GM12878 (cell line): ENCODE measurements around the gene SPINK14. TPM values are rescaled to one million over a fixed set of nuclear protein-coding genes. Genes with fewer than 3 reads are reported as not detected.

Experiments used
- ATAC-seq: fragments of 200-7000 bp; cut with Tn5 transposase; 3 replicates; pipeline ENCODE4 v1.9.1; 2020; ENCODE audit warnings: mild to moderate bottlenecking, moderate library complexity
- BruUV-seq: library from RNA; stranded (reverse); fragments of 400-500 nt; replicated peaks from 2 replicates; lab custom pipeline; 2021; lab: Mats Ljungman, UMichigan
- CTCF ChIA-PET: fragments of 300-600 bp; sonication (Branson Sonifier 250); formaldehyde crosslinking; extraction: SDS; loops from one replicate; lab custom pipeline; 2021; ENCODE audit warnings: inconsistent platforms; lab: Yijun Ruan, JAX
- POLR2A ChIA-PET: fragments of 350-600 bp; formaldehyde crosslinking; extraction: SDS; loops from one replicate; lab custom pipeline; 2021; ENCODE audit warnings: inconsistent platforms; lab: Charles Lee
- RAD21 ChIA-PET: fragments of 300-600 bp; sonication (Branson Sonifier 250); formaldehyde crosslinking; loops from one replicate; lab custom pipeline; 2023; ENCODE audit warnings: antibody characterized with exemption; ENCODE audit not compliant: unreplicated experiment; lab: Charles Lee
- SMC1A ChIA-PET: fragments of 300-600 bp; sonication (Branson Sonifier 250); formaldehyde crosslinking; loops from one replicate; lab custom pipeline; 2023; ENCODE audit not compliant: unreplicated experiment, uncharacterized antibody; lab: Charles Lee
- DNase-seq: peaks from one replicate; pipeline ENCODE4 v3.0.0-alpha.2; 2011; ENCODE audit warnings: low read depth, low spot score
- FAIRE-seq: peaks from 3 replicates; lab custom pipeline; 2011; peaks lifted over from hg19 to GRCh38; lab: Jason Lieb, UNC
- H2AFZ ChIP-seq: 2 replicates; pipeline ENCODE4 v1.6.0; 2011; ENCODE audit warnings: low read depth, low read length, control low read depth; ENCODE audit not compliant: control insufficient read depth
- H3K27ac ChIP-seq: 2 replicates; pipeline ENCODE4 v1.5.1; 2011; ENCODE audit warnings: control low read depth; ENCODE audit not compliant: control insufficient read depth, insufficient read depth
- H3K27me3 ChIP-seq, 2 experiments: replicated peaks in 1 of 2; 2 replicates each; pipeline versions ENCODE4 v1.6.0 to v1.6.1; 2011; ENCODE audit warnings: low read length in 1 of 2; ENCODE audit not compliant: control insufficient read depth in 2 of 2, insufficient read depth in 2 of 2
- H3K36me3 ChIP-seq, 2 experiments: 2 replicates each; pipeline ENCODE4 v1.5.1; 2011; ENCODE audit warnings: low read length in 1 of 2; ENCODE audit not compliant: control insufficient read depth in 2 of 2, insufficient read depth in 2 of 2
- H3K4me1 ChIP-seq: 2 replicates; pipeline ENCODE4 v1.6.1; 2011; ENCODE audit warnings: mild to moderate bottlenecking, low read length, moderate library complexity, mixed read lengths; ENCODE audit not compliant: control insufficient read depth, insufficient read depth
- H3K4me2 ChIP-seq: 2 replicates; pipeline ENCODE4 v1.6.0; 2011; ENCODE audit warnings: control low read depth; ENCODE audit not compliant: control insufficient read depth, insufficient read depth
- H3K4me3 ChIP-seq: fragments of 200-600 bp; sonication (generic); 2 replicates; pipeline ENCODE4 v1.5.1; 2016
- H3K79me2 ChIP-seq: 2 replicates; pipeline ENCODE4 v1.6.0; 2011; ENCODE audit warnings: low read length; ENCODE audit not compliant: control insufficient read depth, insufficient read depth
- H3K9ac ChIP-seq: 2 replicates; pipeline ENCODE4 v1.8.0; 2011; ENCODE audit warnings: low read length, control low read depth, mixed read lengths; ENCODE audit not compliant: control insufficient read depth, insufficient read depth
- H3K9me3 ChIP-seq: replicated peaks from 3 replicates; pipeline ENCODE4 v1.5.1; 2011; ENCODE audit warnings: mild to moderate bottlenecking, low read length; ENCODE audit not compliant: control insufficient read depth, insufficient read depth
- H4K20me1 ChIP-seq: 2 replicates; pipeline ENCODE4 v1.6.0; 2011; ENCODE audit not compliant: control insufficient read depth, insufficient read depth
- FOXM1 ChIP-seq: IDR thresholded peaks from 2 replicates; pipeline ENCODE4 v1.6.1; 2012; ENCODE audit warnings: low read depth, mild to moderate bottlenecking, inconsistent platforms, low read length, moderate library complexity
- GATAD2B ChIP-seq: fragments of 450-650 bp; conservative IDR thresholded peaks from 2 replicates; pipeline ENCODE4 v1.6.1; 2017; ENCODE audit warnings: low read depth, mild to moderate bottlenecking, moderate library complexity
- HDAC2 ChIP-seq: fragments of 200-600 bp; sonication (generic); IDR thresholded peaks from 2 replicates; pipeline ENCODE4 v1.6.1; 2017
- IKZF1 ChIP-seq: fragments of 450-650 bp; conservative IDR thresholded peaks from 2 replicates; pipeline ENCODE4 v1.6.1; 2017; ENCODE audit warnings: antibody characterized with exemption, mild to moderate bottlenecking
- IRF4 ChIP-seq: IDR thresholded peaks from 2 replicates; pipeline ENCODE4 v1.6.1; 2011; ENCODE audit warnings: low read depth, low read length
- JUND ChIP-seq: IDR thresholded peaks from 2 replicates; pipeline ENCODE4 v1.6.1; 2012; ENCODE audit warnings: low read depth, mild to moderate bottlenecking, low read length, improper control_type of control experiment, moderate library complexity
- NFYB ChIP-seq: IDR thresholded peaks from 2 replicates; pipeline ENCODE4 v1.6.1; 2011; ENCODE audit warnings: low read depth, mild to moderate bottlenecking, low read length, improper control_type of control experiment, moderate library complexity; ENCODE audit not compliant: insufficient read depth
- SREBF1 ChIP-seq: IDR thresholded peaks from 2 replicates; pipeline ENCODE4 v1.6.1; 2012; ENCODE audit warnings: mild to moderate bottlenecking, low read length
- TARDBP ChIP-seq: IDR thresholded peaks from 2 replicates; pipeline ENCODE4 v1.6.1; 2016; ENCODE audit warnings: borderline replicate concordance
- ZNF274 ChIP-seq: IDR thresholded peaks from one replicate; pipeline ENCODE4 v1.8.0; 2011; ENCODE audit not compliant: insufficient read length, insufficient read depth
- WGBS: methylation state at CpG from one replicate; pipeline ENCODE4 v1.1.6; 2016; ENCODE audit warnings: low lambda C conversion rate; ENCODE audit not compliant: insufficient replicate concordance, insufficient coverage; ENCODE audit errors: missing lambda C conversion rate; 5-methylcytosine and 5-hydroxymethylcytosine counted together
- in situ Hi-C: fragments of 300-500 bp; cut with MboI; formaldehyde crosslinking; loops from 9 replicates; pipeline ENCODE4 v1.14.3; 2018; ENCODE audit warnings: mixed read lengths
- intact Hi-C: fragments of 100-400 bp; cut with micrococcal nuclease; formaldehyde crosslinking; loops from one replicate; pipeline ENCODE4 v1.14.2; 2022; ENCODE audit not compliant: unreplicated experiment
- polyA plus RNA-seq, 11 experiments: library from polyadenylated mRNA; depleted of rRNA in 4 of 11; unstranded in 6 of 11; stranded (reverse) in 5 of 11; fragments of >200 nt; fragmentation: Nextera tagmentation in 4 of 11; fragmentation: Illumina TruSeq in 1 of 11; extraction: Ambion mirVana in 4 of 11; extraction: Trizol in 1 of 11; gene quantifications; 1 replicate in 1 of 11; 2 replicates in 10 of 11; pipeline versions ENCODE4 v1.2.1 to v1.2.3, GENCODE V29; 2011 to 2016; ENCODE audit warnings: inconsistent platforms in 2 of 11, missing spikeins in 2 of 11, low read depth in 1 of 11
- total RNA-seq, 4 experiments: library from RNA; depleted of rRNA in 3 of 4; stranded (reverse); fragments of >200 nt in 3 of 4; fragmentation: Illumina TruSeq in 1 of 4; extraction: Trizol in 1 of 4; gene quantifications; 2 replicates each; pipeline versions ENCODE4 v1.2.1 to v1.2.3, GENCODE V29; 2013 to 2021
- TF ChIP-seq, protein P1 (sequence below): IDR thresholded peaks from 2 replicates; pipeline ENCODE4 v1.6.1; 2012; ENCODE audit warnings: low read depth, low read length, improper control_type of control experiment
- TF ChIP-seq, protein P2 (sequence below): fragments of 450-650 bp; IDR thresholded peaks from 2 replicates; pipeline ENCODE4 v1.6.1; 2017; ENCODE audit warnings: antibody characterized with exemption, mild to moderate bottlenecking, moderate library complexity
- TF ChIP-seq, protein P3 (sequence below): fragments of 450-650 bp; IDR thresholded peaks from 2 replicates; pipeline ENCODE4 v1.6.1; 2017; ENCODE audit warnings: mild to moderate bottlenecking, moderate library complexity
- TF ChIP-seq, protein P4 (sequence below): fragments of 450-650 bp; IDR thresholded peaks from 2 replicates; pipeline ENCODE4 v1.6.1; 2014; ENCODE audit warnings: mild to moderate bottlenecking

SPINK14 gene
- total and polyA plus RNA-seq, 10 of the 15 experiments (the other 5 are each of a cell fraction or from before 2014, with no cell fraction given), result not detected

DNA sequence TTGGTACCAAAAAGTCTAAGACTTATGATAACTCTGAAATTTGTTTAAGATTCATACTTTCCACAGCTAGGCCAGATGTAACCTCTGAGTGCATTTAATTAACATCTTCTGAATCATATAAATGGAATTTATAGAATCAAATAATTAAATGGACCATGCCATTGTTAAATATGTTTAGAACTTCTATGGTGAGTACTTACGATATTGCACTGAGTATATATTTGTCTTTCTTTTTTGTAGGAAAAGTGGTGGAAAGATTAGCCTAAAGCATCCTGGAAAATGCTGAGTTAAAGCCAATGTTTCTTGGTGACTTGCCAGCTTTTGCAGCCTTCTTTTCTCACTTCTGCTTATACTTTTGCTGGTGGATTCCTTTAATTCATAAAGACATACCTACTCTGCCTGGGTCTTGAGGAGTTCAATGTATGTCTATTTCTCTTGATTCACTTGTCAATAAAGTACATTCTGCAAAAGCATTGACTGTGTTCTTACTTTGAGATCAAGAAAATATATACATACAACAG lies 46.4 kb downstream of the SPINK14 start:
- Histone ChIP-seq H3K36me3 (no peaks in the 10 kb centered on the region), H3K27ac (no peak overlapping the region), H4K20me1 (no peaks in the 10 kb centered on the region), H3K79me2 (no peaks in the 10 kb centered on the region), H2AFZ (no peak overlapping the region), H3K4me2 (no peak overlapping the region), H3K9me3 (no peaks in the 10 kb centered on the region), H3K27me3 (no peaks in the 10 kb centered on the region), H3K4me1 (no peaks in the 10 kb centered on the region), H3K9ac (no peak overlapping the region), H3K4me3 (no peak overlapping the region)
- DNase-seq, result no peak
- in situ Hi-C loops, result no loop called here
- ChIA-PET SMC1A (no interaction called here), RAD21 (no interaction called here), POLR2A (no interaction called here), CTCF (interaction anchor here (0.6 kb wide), 1 partner anchor 528 kb away, joined by 3 read pairs; no protein-coding TSS in a partner anchor)
- intact Hi-C loops, result no loop called here
- no peak for ATAC-seq
- no peak for FAIRE-seq
- 88% methylated on average over 1 of the region's 1 CpG for WGBS
- no TSS peak for BruUV-seq
- TF ChIP-seq HDAC2 (no peak), IKZF1 (no peak), TARDBP (no peak), SREBF1 (no peak), FOXM1 (no peak), GATAD2B (no peak), JUND (no peak), NFYB (no peak), IRF4 (no peak), ZNF274 (no peak)
- TF ChIP-seq, protein P1, sequence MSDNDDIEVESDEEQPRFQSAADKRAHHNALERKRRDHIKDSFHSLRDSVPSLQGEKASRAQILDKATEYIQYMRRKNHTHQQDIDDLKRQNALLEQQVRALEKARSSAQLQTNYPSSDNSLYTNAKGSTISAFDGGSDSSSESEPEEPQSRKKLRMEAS, result no peak
- TF ChIP-seq, protein P2, sequence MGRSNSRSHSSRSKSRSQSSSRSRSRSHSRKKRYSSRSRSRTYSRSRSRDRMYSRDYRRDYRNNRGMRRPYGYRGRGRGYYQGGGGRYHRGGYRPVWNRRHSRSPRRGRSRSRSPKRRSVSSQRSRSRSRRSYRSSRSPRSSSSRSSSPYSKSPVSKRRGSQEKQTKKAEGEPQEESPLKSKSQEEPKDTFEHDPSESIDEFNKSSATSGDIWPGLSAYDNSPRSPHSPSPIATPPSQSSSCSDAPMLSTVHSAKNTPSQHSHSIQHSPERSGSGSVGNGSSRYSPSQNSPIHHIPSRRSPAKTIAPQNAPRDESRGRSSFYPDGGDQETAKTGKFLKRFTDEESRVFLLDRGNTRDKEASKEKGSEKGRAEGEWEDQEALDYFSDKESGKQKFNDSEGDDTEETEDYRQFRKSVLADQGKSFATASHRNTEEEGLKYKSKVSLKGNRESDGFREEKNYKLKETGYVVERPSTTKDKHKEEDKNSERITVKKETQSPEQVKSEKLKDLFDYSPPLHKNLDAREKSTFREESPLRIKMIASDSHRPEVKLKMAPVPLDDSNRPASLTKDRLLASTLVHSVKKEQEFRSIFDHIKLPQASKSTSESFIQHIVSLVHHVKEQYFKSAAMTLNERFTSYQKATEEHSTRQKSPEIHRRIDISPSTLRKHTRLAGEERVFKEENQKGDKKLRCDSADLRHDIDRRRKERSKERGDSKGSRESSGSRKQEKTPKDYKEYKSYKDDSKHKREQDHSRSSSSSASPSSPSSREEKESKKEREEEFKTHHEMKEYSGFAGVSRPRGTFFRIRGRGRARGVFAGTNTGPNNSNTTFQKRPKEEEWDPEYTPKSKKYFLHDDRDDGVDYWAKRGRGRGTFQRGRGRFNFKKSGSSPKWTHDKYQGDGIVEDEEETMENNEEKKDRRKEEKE, result no peak
- TF ChIP-seq, protein P3, sequence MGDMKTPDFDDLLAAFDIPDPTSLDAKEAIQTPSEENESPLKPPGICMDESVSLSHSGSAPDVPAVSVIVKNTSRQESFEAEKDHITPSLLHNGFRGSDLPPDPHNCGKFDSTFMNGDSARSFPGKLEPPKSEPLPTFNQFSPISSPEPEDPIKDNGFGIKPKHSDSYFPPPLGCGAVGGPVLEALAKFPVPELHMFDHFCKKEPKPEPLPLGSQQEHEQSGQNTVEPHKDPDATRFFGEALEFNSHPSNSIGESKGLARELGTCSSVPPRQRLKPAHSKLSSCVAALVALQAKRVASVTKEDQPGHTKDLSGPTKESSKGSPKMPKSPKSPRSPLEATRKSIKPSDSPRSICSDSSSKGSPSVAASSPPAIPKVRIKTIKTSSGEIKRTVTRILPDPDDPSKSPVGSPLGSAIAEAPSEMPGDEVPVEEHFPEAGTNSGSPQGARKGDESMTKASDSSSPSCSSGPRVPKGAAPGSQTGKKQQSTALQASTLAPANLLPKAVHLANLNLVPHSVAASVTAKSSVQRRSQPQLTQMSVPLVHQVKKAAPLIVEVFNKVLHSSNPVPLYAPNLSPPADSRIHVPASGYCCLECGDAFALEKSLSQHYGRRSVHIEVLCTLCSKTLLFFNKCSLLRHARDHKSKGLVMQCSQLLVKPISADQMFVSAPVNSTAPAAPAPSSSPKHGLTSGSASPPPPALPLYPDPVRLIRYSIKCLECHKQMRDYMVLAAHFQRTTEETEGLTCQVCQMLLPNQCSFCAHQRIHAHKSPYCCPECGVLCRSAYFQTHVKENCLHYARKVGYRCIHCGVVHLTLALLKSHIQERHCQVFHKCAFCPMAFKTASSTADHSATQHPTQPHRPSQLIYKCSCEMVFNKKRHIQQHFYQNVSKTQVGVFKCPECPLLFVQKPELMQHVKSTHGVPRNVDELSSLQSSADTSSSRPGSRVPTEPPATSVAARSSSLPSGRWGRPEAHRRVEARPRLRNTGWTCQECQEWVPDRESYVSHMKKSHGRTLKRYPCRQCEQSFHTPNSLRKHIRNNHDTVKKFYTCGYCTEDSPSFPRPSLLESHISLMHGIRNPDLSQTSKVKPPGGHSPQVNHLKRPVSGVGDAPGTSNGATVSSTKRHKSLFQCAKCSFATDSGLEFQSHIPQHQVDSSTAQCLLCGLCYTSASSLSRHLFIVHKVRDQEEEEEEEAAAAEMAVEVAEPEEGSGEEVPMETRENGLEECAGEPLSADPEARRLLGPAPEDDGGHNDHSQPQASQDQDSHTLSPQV, result no peak
- TF ChIP-seq, protein P4, sequence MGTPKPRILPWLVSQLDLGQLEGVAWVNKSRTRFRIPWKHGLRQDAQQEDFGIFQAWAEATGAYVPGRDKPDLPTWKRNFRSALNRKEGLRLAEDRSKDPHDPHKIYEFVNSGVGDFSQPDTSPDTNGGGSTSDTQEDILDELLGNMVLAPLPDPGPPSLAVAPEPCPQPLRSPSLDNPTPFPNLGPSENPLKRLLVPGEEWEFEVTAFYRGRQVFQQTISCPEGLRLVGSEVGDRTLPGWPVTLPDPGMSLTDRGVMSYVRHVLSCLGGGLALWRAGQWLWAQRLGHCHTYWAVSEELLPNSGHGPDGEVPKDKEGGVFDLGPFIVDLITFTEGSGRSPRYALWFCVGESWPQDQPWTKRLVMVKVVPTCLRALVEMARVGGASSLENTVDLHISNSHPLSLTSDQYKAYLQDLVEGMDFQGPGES, result no peak
